T-helper 1 cell treated with Interleukin-12 subunit alpha and Interleukin-12 subunit beta and Interleukin-4 antibody, amounts not matched to agents 30 μg/mL and 1 μg/mL, for 36 hours (primary cell): ENCODE results near the gene AHCYL2.
"Not testable (repeated sequence)": the region's sequence is repeated elsewhere in the genome, so short reads cannot be mapped to it uniquely, and the experiment has no call there.

Experiments
- H3K27ac Mint-ChIP-seq: one replicate; pipeline ENCODE4 v1.8.0; 2021; ENCODE audit warnings: mild to moderate bottlenecking, mixed read lengths
- H3K27me3 Mint-ChIP-seq: one replicate; pipeline ENCODE4 v1.8.0; 2021; ENCODE audit warnings: low read depth, mixed read lengths
- H3K36me3 Mint-ChIP-seq: one replicate; pipeline ENCODE4 v1.8.0; 2021; ENCODE audit warnings: low read depth, mixed read lengths
- H3K4me1 Mint-ChIP-seq: one replicate; pipeline ENCODE4 v1.8.0; 2021; ENCODE audit warnings: low read depth, mixed read lengths
- H3K4me3 Mint-ChIP-seq: one replicate; pipeline ENCODE4 v1.8.0; 2021; ENCODE audit warnings: mild to moderate bottlenecking, moderate library complexity, mixed read lengths
- H3K9me3 Mint-ChIP-seq: one replicate; pipeline ENCODE4 v1.8.0; 2021; ENCODE audit warnings: mixed read lengths

AHCYL2 gene

GRCh38 chr7:129470411-129470810 is 245.6 kb downstream of the AHCYL2 start:
- Mint-ChIP-seq H3K36me3 (peaks cover 11% of the 10 kb centered on the region), H3K27ac (no peak overlapping the region), H3K4me3 (no peak overlapping the region), H3K27me3 (no peaks in the 10 kb centered on the region), H3K9me3 (no peaks in the 10 kb centered on the region), H3K4me1 (peaks cover 4% of the 10 kb centered on the region)

GRCh38 chr7:129471402-129471827 is 246.6 kb downstream of the AHCYL2 start:
- Mint-ChIP-seq H3K27ac (no peak overlapping the region), H3K36me3 (peaks cover 11% of the 10 kb centered on the region), H3K27me3 (no peaks in the 10 kb centered on the region), H3K9me3 (no peaks in the 10 kb centered on the region), H3K4me1 (peaks cover 4% of the 10 kb centered on the region), H3K4me3 (no peak overlapping the region)

- not testable (repeated sequence) for H3K4me1 Mint-ChIP-seq, H3K9me3 Mint-ChIP-seq, H3K27me3 Mint-ChIP-seq, H3K27ac Mint-ChIP-seq, H3K4me3 Mint-ChIP-seq
- H3K36me3 Mint-ChIP-seq = peaks cover 16% of the 10 kb centered on the region
These were observed 251.1 kb downstream of the AHCYL2 start for GRCh38 chr7:129475931-129476330.

GRCh38 chr7:129476398-129476797 is 251.6 kb downstream of the AHCYL2 start:
- not testable (repeated sequence) for H3K9me3 Mint-ChIP-seq, H3K4me3 Mint-ChIP-seq, H3K27me3 Mint-ChIP-seq, H3K4me1 Mint-ChIP-seq, H3K27ac Mint-ChIP-seq
- peaks cover 13% of the 10 kb centered on the region for H3K36me3 Mint-ChIP-seq
